Neural cell (in vitro differentiated cells): ENCODE measurements around the gene PANK2. TPM values are rescaled to one million over a fixed set of nuclear protein-coding genes. Genes with fewer than 3 reads are reported as not detected.

ENCODE experiments used
- H2AFZ ChIP-seq: fragments of 200-600, 300-800 bp; sonication (generic), shearing (Covaris generic); 2 replicates; pipeline ENCODE4 v1.6.0; 2014; ENCODE audit warnings: low read depth, mild to moderate bottlenecking, antibody characterized with exemption, low read length, moderate library complexity
- H3F3A ChIP-seq: fragments of 200-600 bp; shearing (Covaris generic); 2 replicates; pipeline ENCODE4 v1.6.1; 2016; ENCODE audit warnings: mild to moderate bottlenecking, moderate library complexity, mixed read lengths, antibody characterized with exemption, low read length; ENCODE audit not compliant: insufficient read depth, poor library complexity, severe bottlenecking
- H3K27ac ChIP-seq: fragments of 200-600, 300-800 bp; sonication (generic), shearing (Covaris generic); 2 replicates; pipeline ENCODE4 v1.5.1; 2014; ENCODE audit warnings: mild to moderate bottlenecking, low read length, moderate library complexity
- H3K27me3 ChIP-seq: fragments of 300-800, 200-600 bp; sonication (generic), shearing (Covaris generic); 2 replicates; pipeline ENCODE4 v1.6.0; 2014; ENCODE audit warnings: mild to moderate bottlenecking, low read depth, low read length, moderate library complexity; ENCODE audit not compliant: insufficient read depth
- H3K36me3 ChIP-seq: fragments of 300-800, 200-600 bp; sonication (generic), shearing (Covaris generic); 2 replicates; pipeline ENCODE4 v1.5.1; 2014; ENCODE audit warnings: mild to moderate bottlenecking, antibody characterized with exemption, low read length, moderate library complexity; ENCODE audit not compliant: insufficient read depth
- H3K4me2 ChIP-seq: fragments of 300-800, 200-600 bp; sonication (generic), shearing (Covaris generic); 2 replicates; pipeline ENCODE4 v1.6.0; 2014; ENCODE audit warnings: mild to moderate bottlenecking, low read length
- H3K4me3 ChIP-seq: fragments of 300-800, 200-600 bp; sonication (generic), shearing (Covaris generic); 2 replicates; pipeline ENCODE4 v1.5.1; 2014; ENCODE audit warnings: mild to moderate bottlenecking, low read length, moderate library complexity
- H3K79me2 ChIP-seq: fragments of 200-600 bp; shearing (Covaris generic); replicated peaks from 2 replicates; pipeline ENCODE4 v1.6.0; 2014; ENCODE audit warnings: mild to moderate bottlenecking, low read length, moderate library complexity; ENCODE audit not compliant: insufficient read depth
- H3K9ac ChIP-seq: fragments of 300-800, 200-600 bp; sonication (generic), shearing (Covaris generic); 2 replicates; pipeline ENCODE4 v1.6.1; 2016; ENCODE audit warnings: mild to moderate bottlenecking, low read length, mixed read lengths
- H3K9me2 ChIP-seq: fragments of 200-600 bp; shearing (Covaris generic); 2 replicates; pipeline ENCODE4 v1.6.1; 2016; ENCODE audit warnings: mild to moderate bottlenecking, low read length, mixed read lengths; ENCODE audit not compliant: insufficient read depth
- H3K9me3 ChIP-seq: fragments of 200-600, 300-800 bp; sonication (generic), shearing (Covaris generic); 2 replicates; pipeline ENCODE4 v1.6.1; 2016; ENCODE audit warnings: mild to moderate bottlenecking, mixed run types, low read length, moderate library complexity, mixed read lengths
- H4K20me1 ChIP-seq: fragments of 200-600 bp; shearing (Covaris generic); 2 replicates; pipeline ENCODE4 v1.6.1; 2016; ENCODE audit warnings: mild to moderate bottlenecking, mixed run types; ENCODE audit not compliant: insufficient read depth
- EP300 ChIP-seq: fragments of 450-650 bp; conservative IDR thresholded peaks from 2 replicates; pipeline ENCODE4 v1.6.1; 2014; ENCODE audit warnings: antibody characterized with exemption, mild to moderate bottlenecking, moderate library complexity; ENCODE audit not compliant: poor library complexity, severe bottlenecking
- EZH2 ChIP-seq: fragments of 200-600, 300-800 bp; shearing (Covaris generic), sonication (generic); IDR thresholded peaks from 2 replicates; pipeline ENCODE4 v1.6.1; 2014; ENCODE audit warnings: antibody characterized with exemption, low read length, borderline replicate concordance, mild to moderate bottlenecking; ENCODE audit not compliant: insufficient read depth, poor library complexity, severe bottlenecking
- MXI1 ChIP-seq: fragments of 450-650 bp; conservative IDR thresholded peaks from 2 replicates; pipeline ENCODE4 v1.6.1; 2014; ENCODE audit warnings: antibody characterized with exemption, mild to moderate bottlenecking; ENCODE audit not compliant: poor library complexity, severe bottlenecking
- POLR2AphosphoS5 ChIP-seq: IDR thresholded peaks from 2 replicates; pipeline ENCODE4 v1.6.1; 2012
- RAD21 ChIP-seq: fragments of 450-650 bp; conservative IDR thresholded peaks from 2 replicates; pipeline ENCODE4 v1.6.1; 2014; ENCODE audit warnings: antibody characterized with exemption, mild to moderate bottlenecking, moderate library complexity
- SMC3 ChIP-seq: fragments of 450-650 bp; conservative IDR thresholded peaks from 2 replicates; pipeline ENCODE4 v1.6.1; 2014; ENCODE audit warnings: antibody characterized with exemption, mild to moderate bottlenecking, moderate library complexity; ENCODE audit not compliant: poor library complexity
- TAF1 ChIP-seq: IDR thresholded peaks from 2 replicates; pipeline ENCODE4 v1.6.1; 2012; ENCODE audit warnings: low read depth
- polyA plus RNA-seq: library from polyadenylated mRNA; depleted of rRNA; stranded (reverse); fragments of >200 nt; gene quantifications from 2 replicates; pipeline ENCODE4 v1.2.3, GENCODE V29; 2014
- TF ChIP-seq, protein P1 (sequence below): IDR thresholded peaks from 2 replicates; pipeline ENCODE4 v1.6.1; 2012; ENCODE audit warnings: borderline replicate concordance
- TF ChIP-seq, protein P2 (sequence below): fragments of 450-650 bp; IDR thresholded peaks from 2 replicates; pipeline ENCODE4 v1.5.1; 2014; ENCODE audit warnings: antibody characterized with exemption, mild to moderate bottlenecking, moderate library complexity; ENCODE audit not compliant: poor library complexity, severe bottlenecking

The PANK2 gene
- polyA plus RNA-seq, 1 donor from 2014 or later = 41.7 TPM

DNA sequence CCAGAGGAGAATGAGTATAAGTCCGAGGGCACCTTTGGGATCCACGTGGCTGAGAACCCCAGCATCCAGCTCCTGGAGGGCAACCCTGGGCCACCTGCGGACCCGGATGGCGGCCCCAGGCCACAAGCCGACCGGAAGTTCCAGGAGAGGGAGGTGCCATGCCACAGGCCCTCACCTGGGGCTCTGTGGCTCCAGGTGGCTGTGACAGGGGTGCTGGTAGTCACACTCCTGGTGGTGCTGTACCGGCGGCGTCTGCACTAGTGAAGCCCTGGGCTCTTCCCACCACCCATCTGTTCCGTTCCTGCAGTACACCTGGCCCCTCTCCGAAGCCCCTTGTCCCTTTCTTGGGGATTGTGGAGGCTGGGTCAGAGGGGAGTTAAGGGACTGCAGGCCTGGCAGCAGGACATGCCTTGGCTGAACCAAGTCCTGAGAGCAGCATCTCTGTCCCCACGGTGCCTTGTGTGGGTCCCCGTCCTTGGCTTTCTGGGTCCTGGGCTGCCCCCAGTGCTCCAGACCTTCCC, 23.2 kb upstream of the PANK2 start:
- no peak overlapping the region for H3K27ac ChIP-seq
- H3F3A ChIP-seq = no peaks in the 10 kb centered on the region
- no peaks in the 10 kb centered on the region for H3K27me3 ChIP-seq
- no peak overlapping the region for H3K4me2 ChIP-seq
- no peak overlapping the region for H3K4me3 ChIP-seq
- no peaks in the 10 kb centered on the region for H4K20me1 ChIP-seq
- no peak overlapping the region for H3K9ac ChIP-seq
- H3K9me3 ChIP-seq = no peaks in the 10 kb centered on the region
- TF ChIP-seq, protein P1, sequence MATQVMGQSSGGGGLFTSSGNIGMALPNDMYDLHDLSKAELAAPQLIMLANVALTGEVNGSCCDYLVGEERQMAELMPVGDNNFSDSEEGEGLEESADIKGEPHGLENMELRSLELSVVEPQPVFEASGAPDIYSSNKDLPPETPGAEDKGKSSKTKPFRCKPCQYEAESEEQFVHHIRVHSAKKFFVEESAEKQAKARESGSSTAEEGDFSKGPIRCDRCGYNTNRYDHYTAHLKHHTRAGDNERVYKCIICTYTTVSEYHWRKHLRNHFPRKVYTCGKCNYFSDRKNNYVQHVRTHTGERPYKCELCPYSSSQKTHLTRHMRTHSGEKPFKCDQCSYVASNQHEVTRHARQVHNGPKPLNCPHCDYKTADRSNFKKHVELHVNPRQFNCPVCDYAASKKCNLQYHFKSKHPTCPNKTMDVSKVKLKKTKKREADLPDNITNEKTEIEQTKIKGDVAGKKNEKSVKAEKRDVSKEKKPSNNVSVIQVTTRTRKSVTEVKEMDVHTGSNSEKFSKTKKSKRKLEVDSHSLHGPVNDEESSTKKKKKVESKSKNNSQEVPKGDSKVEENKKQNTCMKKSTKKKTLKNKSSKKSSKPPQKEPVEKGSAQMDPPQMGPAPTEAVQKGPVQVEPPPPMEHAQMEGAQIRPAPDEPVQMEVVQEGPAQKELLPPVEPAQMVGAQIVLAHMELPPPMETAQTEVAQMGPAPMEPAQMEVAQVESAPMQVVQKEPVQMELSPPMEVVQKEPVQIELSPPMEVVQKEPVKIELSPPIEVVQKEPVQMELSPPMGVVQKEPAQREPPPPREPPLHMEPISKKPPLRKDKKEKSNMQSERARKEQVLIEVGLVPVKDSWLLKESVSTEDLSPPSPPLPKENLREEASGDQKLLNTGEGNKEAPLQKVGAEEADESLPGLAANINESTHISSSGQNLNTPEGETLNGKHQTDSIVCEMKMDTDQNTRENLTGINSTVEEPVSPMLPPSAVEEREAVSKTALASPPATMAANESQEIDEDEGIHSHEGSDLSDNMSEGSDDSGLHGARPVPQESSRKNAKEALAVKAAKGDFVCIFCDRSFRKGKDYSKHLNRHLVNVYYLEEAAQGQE = no peak
- TF ChIP-seq EZH2 (no peak), SMC3 (no peak)
- H3K36me3 ChIP-seq = peaks cover 8% of the 10 kb centered on the region
- no peak overlapping the region for H2AFZ ChIP-seq
- H3K9me2 ChIP-seq = no peaks in the 10 kb centered on the region
- no peaks in the 10 kb centered on the region for H3K79me2 ChIP-seq

DNA sequence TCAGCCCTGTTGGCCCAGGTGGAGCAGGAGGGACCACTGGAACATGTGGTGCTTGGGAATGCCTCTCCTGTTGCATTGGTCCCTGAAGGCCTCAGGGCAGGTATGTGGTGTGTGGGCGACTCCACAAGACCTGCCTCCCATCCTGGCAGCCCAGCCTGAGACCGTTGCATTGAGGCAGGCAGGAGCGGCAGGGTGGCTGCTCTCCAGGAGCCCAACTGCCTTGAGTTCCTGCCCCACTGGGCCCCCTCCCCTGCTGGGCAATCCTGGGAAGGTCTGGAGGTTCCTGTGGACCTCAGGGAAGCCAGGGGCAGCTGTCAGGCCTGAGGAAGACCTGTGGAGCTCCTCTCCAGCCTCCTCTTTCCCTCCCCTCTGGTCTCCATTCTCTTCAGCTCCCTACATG, 22.7 kb upstream of the PANK2 start:
- Histone ChIP-seq H3K27ac (no peak overlapping the region), H3K79me2 (no peaks in the 10 kb centered on the region), H3K36me3 (peaks cover 8% of the 10 kb centered on the region), H3K4me3 (no peak overlapping the region), H3K9ac (no peak overlapping the region), H3F3A (no peaks in the 10 kb centered on the region), H3K4me2 (no peak overlapping the region), H3K9me3 (no peaks in the 10 kb centered on the region), H3K27me3 (no peaks in the 10 kb centered on the region), H4K20me1 (no peaks in the 10 kb centered on the region), H3K9me2 (no peaks in the 10 kb centered on the region), H2AFZ (no peak overlapping the region)
- TF ChIP-seq, protein P2, sequence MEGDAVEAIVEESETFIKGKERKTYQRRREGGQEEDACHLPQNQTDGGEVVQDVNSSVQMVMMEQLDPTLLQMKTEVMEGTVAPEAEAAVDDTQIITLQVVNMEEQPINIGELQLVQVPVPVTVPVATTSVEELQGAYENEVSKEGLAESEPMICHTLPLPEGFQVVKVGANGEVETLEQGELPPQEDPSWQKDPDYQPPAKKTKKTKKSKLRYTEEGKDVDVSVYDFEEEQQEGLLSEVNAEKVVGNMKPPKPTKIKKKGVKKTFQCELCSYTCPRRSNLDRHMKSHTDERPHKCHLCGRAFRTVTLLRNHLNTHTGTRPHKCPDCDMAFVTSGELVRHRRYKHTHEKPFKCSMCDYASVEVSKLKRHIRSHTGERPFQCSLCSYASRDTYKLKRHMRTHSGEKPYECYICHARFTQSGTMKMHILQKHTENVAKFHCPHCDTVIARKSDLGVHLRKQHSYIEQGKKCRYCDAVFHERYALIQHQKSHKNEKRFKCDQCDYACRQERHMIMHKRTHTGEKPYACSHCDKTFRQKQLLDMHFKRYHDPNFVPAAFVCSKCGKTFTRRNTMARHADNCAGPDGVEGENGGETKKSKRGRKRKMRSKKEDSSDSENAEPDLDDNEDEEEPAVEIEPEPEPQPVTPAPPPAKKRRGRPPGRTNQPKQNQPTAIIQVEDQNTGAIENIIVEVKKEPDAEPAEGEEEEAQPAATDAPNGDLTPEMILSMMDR = no peak
- TF ChIP-seq TAF1 = no peak
- TF ChIP-seq MXI1 = no peak
- no peak for TF ChIP-seq POLR2AphosphoS5
- TF ChIP-seq, protein P1 = no peak
- no peak for TF ChIP-seq SMC3
- no peak for TF ChIP-seq EZH2
- TF ChIP-seq EP300 = no peak
- no peak for TF ChIP-seq RAD21
